Keratinocyte (primary cell): Measurements from ENCODE around the gene LONP2. TPM values are rescaled to one million over a fixed set of nuclear protein-coding genes. Genes with fewer than 3 reads are reported as not detected.

Source experiments
- DNase-seq: peaks from one replicate; pipeline ENCODE4 v3.0.0-alpha.2; 2011; ENCODE audit warnings: low read depth, missing footprints, low spot score
- FAIRE-seq: peaks from 2 replicates; lab custom pipeline; 2011; peaks lifted over from hg19 to GRCh38; lab: Jason Lieb, UNC
- H2AFZ ChIP-seq: 2 replicates; pipeline ENCODE4 v1.6.0; 2012; ENCODE audit warnings: low read length, control low read depth, inconsistent platforms; ENCODE audit not compliant: control insufficient read depth
- H3K27ac ChIP-seq: 2 replicates; pipeline ENCODE4 v1.5.1; 2011; ENCODE audit warnings: low read length; ENCODE audit not compliant: control insufficient read depth, insufficient read depth
- H3K27me3 ChIP-seq: 3 replicates; pipeline ENCODE4 v1.6.0; 2011; ENCODE audit warnings: low read length; ENCODE audit not compliant: control insufficient read depth, insufficient read depth; ENCODE audit errors: extremely low read depth
- H3K36me3 ChIP-seq, 2 experiments: 2 replicates in 1 of 2; 3 replicates in 1 of 2; pipeline ENCODE4 v1.5.1; 2011; ENCODE audit warnings: low read length in 2 of 2, mild to moderate bottlenecking in 1 of 2; ENCODE audit not compliant: control insufficient read depth in 2 of 2, insufficient read depth in 2 of 2; ENCODE audit errors: extremely low read depth in 1 of 2
- H3K4me1 ChIP-seq: 3 replicates; pipeline ENCODE4 v1.5.1; 2011; ENCODE audit warnings: low read length; ENCODE audit not compliant: control insufficient read depth, insufficient read depth; ENCODE audit errors: extremely low read depth
- H3K4me2 ChIP-seq: 3 replicates; pipeline ENCODE4 v1.6.0; 2011; ENCODE audit warnings: low read depth, low read length; ENCODE audit not compliant: control insufficient read depth, insufficient read depth; ENCODE audit errors: extremely low read depth
- H3K4me3 ChIP-seq, 3 experiments: fragments of 200-600 bp in 1 of 3; sonication (generic) in 1 of 3; 2 replicates in 2 of 3; 3 replicates in 1 of 3; pipeline ENCODE4 v1.5.1; 2011 to 2016; ENCODE audit warnings: low read length in 3 of 3, mild to moderate bottlenecking in 3 of 3, control low read depth in 2 of 3, inconsistent platforms in 1 of 3, low read depth in 1 of 3, mixed read lengths in 1 of 3, mixed run types in 1 of 3, moderate library complexity in 1 of 3; ENCODE audit not compliant: control insufficient read depth in 2 of 3, insufficient read depth in 2 of 3; ENCODE audit errors: extremely low read depth in 1 of 3
- H3K79me2 ChIP-seq: 2 replicates; pipeline ENCODE4 v1.6.0; 2012; ENCODE audit warnings: low read length; ENCODE audit not compliant: control insufficient read depth, insufficient read depth
- H3K9ac ChIP-seq: 3 replicates; pipeline ENCODE4 v1.6.0; 2011; ENCODE audit warnings: low read length; ENCODE audit not compliant: control insufficient read depth, insufficient read depth; ENCODE audit errors: extremely low read depth
- H3K9me1 ChIP-seq: 3 replicates; pipeline ENCODE4 v1.6.0; 2011; ENCODE audit warnings: low read length; ENCODE audit not compliant: control insufficient read depth, insufficient read depth; ENCODE audit errors: extremely low read depth
- H3K9me3 ChIP-seq: 2 replicates; pipeline ENCODE4 v1.5.1; 2012; ENCODE audit warnings: low read depth, low read length; ENCODE audit not compliant: control insufficient read depth
- H4K20me1 ChIP-seq: 3 replicates; pipeline ENCODE4 v1.6.0; 2011; ENCODE audit warnings: low read length; ENCODE audit not compliant: control insufficient read depth, insufficient read depth; ENCODE audit errors: extremely low read depth
- EZH2 ChIP-seq: IDR thresholded peaks from one replicate; pipeline ENCODE4 v1.6.1; 2012; ENCODE audit warnings: inconsistent platforms, mild to moderate bottlenecking, low read length, moderate library complexity
- dilution Hi-C: fragments of 300-500 bp; cut with MboI; formaldehyde crosslinking; loops from one replicate; pipeline ENCODE4 v1.7.0; 2020; ENCODE audit warnings: low sequenced_read_pairs; ENCODE audit not compliant: extremely low pct_ligation_motif_present
- polyA plus RNA-seq, 5 experiments: library from polyadenylated mRNA; depleted of rRNA in 3 of 5; stranded (reverse) in 3 of 5; stranded (forward) in 1 of 5; unstranded in 1 of 5; fragments of >200 nt; gene quantifications; 1 replicate in 1 of 5; 2 replicates in 3 of 5; 3 replicates in 1 of 5; pipeline versions ENCODE4 v1.2.1 to v1.2.3, GENCODE V29; 2011 to 2012; ENCODE audit warnings: missing spikeins in 2 of 5, low read depth in 1 of 5, low replicate concordance in 1 of 5
- TF ChIP-seq, protein P1 (sequence below), 3 experiments: IDR thresholded peaks in 1 of 3; conservative IDR thresholded peaks in 1 of 3; optimal IDR thresholded peaks in 1 of 3; 2 replicates in 2 of 3; 3 replicates in 1 of 3; pipeline versions ENCODE3 to v1.5.1; 2011; ENCODE audit warnings: low read length in 3 of 3, mild to moderate bottlenecking in 3 of 3, moderate library complexity in 2 of 3, control low read depth in 1 of 3, inconsistent platforms in 1 of 3; ENCODE audit not compliant: insufficient read depth in 2 of 3; ENCODE audit errors: extremely low read depth in 1 of 3

LONP2 gene
- polyA plus RNA-seq, 1 donor (not counting 4 experiments of a cell fraction or from before 2014, with no cell fraction given): 49.4 TPM

DNA sequence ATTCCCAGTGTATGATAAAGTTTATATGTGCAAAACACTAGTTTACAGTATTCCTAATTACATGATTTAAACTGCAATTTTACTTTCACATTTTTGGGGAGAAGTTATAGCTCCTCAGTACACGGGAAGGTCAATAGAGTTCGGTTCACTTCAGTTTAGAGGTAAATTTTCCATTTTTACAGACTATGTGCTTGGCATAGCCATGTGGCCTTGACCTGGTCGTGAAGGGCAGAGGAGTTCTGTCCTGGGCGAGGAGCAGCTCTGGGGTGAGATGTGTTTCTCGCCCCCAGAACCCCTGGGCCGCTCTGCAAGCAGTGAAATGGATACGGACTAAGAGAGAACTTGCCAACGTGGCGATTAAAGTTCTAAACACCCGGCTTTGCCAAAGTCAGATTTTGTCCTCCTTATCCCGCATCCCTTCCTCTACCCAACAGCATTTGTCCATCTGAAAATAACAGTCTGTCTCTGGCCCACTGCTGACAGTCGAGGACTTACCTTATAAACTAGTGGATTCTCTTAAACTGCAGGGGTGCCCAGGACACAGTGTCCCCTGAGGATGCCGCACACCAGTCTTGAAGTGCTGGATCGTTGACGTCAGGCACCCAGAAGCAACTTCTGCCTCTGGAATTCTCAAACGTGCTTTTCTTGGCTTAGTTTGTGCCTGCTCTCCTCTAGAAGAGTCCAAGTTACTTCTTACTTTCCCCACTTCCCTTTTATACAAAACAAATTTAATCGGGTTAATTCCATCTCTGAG is 142.6 kb downstream of the LONP2 start:
- dilution Hi-C loops: no loop called here
- FAIRE-seq: no peak
- H3K4me2 ChIP-seq: no peak overlapping the region

DNA sequence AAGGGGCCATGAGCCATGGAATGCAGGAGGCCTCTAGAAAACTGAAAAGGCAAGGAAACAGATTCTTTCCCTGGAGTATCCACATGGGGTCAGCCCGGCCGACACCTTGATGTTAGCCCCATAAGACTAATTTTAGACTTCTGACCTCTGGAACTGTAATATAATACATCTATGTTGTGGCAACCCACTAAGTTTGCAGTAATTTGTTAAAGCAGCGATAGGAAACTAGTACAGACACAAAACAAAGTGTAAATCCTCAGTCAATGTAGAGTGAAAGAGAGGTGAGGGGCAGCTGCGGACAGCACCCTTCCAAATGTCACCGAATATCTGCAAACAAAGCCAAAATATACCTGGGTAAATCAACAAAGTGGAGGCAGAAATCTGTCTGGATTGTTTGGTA is 148.3 kb downstream of the LONP2 start:
- TF ChIP-seq EZH2: no peak
- TF ChIP-seq, protein P1, sequence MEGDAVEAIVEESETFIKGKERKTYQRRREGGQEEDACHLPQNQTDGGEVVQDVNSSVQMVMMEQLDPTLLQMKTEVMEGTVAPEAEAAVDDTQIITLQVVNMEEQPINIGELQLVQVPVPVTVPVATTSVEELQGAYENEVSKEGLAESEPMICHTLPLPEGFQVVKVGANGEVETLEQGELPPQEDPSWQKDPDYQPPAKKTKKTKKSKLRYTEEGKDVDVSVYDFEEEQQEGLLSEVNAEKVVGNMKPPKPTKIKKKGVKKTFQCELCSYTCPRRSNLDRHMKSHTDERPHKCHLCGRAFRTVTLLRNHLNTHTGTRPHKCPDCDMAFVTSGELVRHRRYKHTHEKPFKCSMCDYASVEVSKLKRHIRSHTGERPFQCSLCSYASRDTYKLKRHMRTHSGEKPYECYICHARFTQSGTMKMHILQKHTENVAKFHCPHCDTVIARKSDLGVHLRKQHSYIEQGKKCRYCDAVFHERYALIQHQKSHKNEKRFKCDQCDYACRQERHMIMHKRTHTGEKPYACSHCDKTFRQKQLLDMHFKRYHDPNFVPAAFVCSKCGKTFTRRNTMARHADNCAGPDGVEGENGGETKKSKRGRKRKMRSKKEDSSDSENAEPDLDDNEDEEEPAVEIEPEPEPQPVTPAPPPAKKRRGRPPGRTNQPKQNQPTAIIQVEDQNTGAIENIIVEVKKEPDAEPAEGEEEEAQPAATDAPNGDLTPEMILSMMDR (optimal IDR thresholded peaks at IDR 0.05 in 1 of 3, IDR thresholded peaks at IDR 0.05 in 1 of 3, conservative IDR thresholded peaks at IDR 0.05 in 1 of 3; ENCODE audit: extremely low read depth in 1 of 3, insufficient read depth in 2 of 3, low read length in 3 of 3): no peak
- H3K79me2 ChIP-seq: no peaks in the 10 kb centered on the region
- H3K4me2 ChIP-seq: no peak overlapping the region
- no peaks in the 10 kb centered on the region for H3K9me3 ChIP-seq
- H3K4me3 ChIP-seq: no peak overlapping the region
- no peak overlapping the region for H3K27ac ChIP-seq
- H3K36me3 ChIP-seq: no peaks in the 10 kb centered on the region
- no peaks in the 10 kb centered on the region for H3K27me3 ChIP-seq
- H3K4me1 ChIP-seq: peaks cover 5% of the 10 kb centered on the region
- DNase-seq (no peak), FAIRE-seq (no peak)
- no peak overlapping the region for H3K9ac ChIP-seq
- H3K9me1 ChIP-seq: no peaks in the 10 kb centered on the region
- no peaks in the 10 kb centered on the region for H4K20me1 ChIP-seq
- dilution Hi-C loops: no loop called here
- H2AFZ ChIP-seq: no peak overlapping the region

More for the DNA sequence above, 142.6 kb downstream of the LONP2 start:
- Histone ChIP-seq H3K9me1 (no peaks in the 10 kb centered on the region), H3K36me3 (no peaks in the 10 kb centered on the region), H3K9me3 (no peaks in the 10 kb centered on the region), H3K4me1 (peaks cover 18% of the 10 kb centered on the region), H3K9ac (no peak overlapping the region), H2AFZ (no peak overlapping the region), H4K20me1 (peaks cover 7% of the 10 kb centered on the region), H3K79me2 (peaks cover 28% of the 10 kb centered on the region), H3K27ac (no peak overlapping the region), H3K27me3 (no peaks in the 10 kb centered on the region), H3K4me3 (no peak overlapping the region)
- no peak for DNase-seq
- TF ChIP-seq, protein P1 (optimal IDR thresholded peaks at IDR 0.05 in 1 of 3, IDR thresholded peaks at IDR 0.05 in 1 of 3, conservative IDR thresholded peaks at IDR 0.05 in 1 of 3; ENCODE audit: extremely low read depth in 1 of 3, insufficient read depth in 2 of 3, low read length in 3 of 3): no peak
- TF ChIP-seq EZH2: no peak
